MM.1S (cell line): ENCODE results near the gene GPR26.

Experiments
- EZH2 ChIP-seq: fragments of 300-600 bp; sonication (generic); optimal IDR thresholded peaks from 2 replicates; pipeline ENCODE3; 2017; ENCODE audit warnings: low read depth, mild to moderate bottlenecking, antibody characterized with exemption, low read length, mixed read lengths
- EZH2phosphoT487 ChIP-seq: fragments of 300-600 bp; sonication (generic); IDR thresholded peaks from 2 replicates; pipeline ENCODE4 v1.6.1; 2018; ENCODE audit warnings: antibody characterized with exemption, low read length
- TF ChIP-seq, protein P1 (sequence below): fragments of 300-600 bp; sonication (generic); IDR thresholded peaks from 2 replicates; pipeline ENCODE4 v1.5.1; 2016; ENCODE audit warnings: antibody characterized with exemption, low read length, mixed read lengths

DNA sequence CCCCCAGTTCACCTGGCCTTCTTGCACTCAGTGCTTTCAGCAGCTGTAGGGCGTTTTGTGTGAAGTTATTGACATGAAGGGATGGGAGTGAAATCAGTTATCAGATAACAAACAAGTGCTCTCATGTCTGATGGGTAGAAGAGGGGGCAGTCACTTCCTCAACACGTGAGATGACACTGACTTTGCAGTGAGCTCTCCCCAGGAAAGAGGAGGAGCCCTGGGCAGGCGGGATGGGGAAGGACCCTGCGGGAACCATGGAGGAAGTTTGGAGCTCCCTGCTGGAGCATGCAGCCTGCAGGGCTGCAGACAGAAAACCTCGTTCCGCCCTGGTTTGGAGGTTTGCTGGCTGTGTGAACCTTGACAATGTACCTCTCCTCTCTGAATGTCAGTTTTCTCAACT, 38.7 kb downstream of the GPR26 start:
- TF ChIP-seq, protein P1, sequence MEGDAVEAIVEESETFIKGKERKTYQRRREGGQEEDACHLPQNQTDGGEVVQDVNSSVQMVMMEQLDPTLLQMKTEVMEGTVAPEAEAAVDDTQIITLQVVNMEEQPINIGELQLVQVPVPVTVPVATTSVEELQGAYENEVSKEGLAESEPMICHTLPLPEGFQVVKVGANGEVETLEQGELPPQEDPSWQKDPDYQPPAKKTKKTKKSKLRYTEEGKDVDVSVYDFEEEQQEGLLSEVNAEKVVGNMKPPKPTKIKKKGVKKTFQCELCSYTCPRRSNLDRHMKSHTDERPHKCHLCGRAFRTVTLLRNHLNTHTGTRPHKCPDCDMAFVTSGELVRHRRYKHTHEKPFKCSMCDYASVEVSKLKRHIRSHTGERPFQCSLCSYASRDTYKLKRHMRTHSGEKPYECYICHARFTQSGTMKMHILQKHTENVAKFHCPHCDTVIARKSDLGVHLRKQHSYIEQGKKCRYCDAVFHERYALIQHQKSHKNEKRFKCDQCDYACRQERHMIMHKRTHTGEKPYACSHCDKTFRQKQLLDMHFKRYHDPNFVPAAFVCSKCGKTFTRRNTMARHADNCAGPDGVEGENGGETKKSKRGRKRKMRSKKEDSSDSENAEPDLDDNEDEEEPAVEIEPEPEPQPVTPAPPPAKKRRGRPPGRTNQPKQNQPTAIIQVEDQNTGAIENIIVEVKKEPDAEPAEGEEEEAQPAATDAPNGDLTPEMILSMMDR, result no peak
- TF ChIP-seq EZH2 (no peak), EZH2phosphoT487 (no peak)
